Fibroblast of lung (primary cell): ENCODE measurements around the gene DPP4.

Experiments used
- CTCF ChIP-seq, 2 donors: IDR thresholded peaks in 1 of 2; conservative IDR thresholded peaks in 1 of 2; 1 replicate in 1 of 2; 2 replicates in 1 of 2; pipeline ENCODE4 v1.5.1; 2011 to 2012; ENCODE audit warnings: low read length in 2 of 2, control low read depth in 1 of 2, inconsistent platforms in 1 of 2, low read depth in 1 of 2, mild to moderate bottlenecking in 1 of 2
- EZH2 ChIP-seq: IDR thresholded peaks from 2 replicates; pipeline ENCODE4 v1.5.1; 2012; ENCODE audit warnings: low read length, control low read depth, mild to moderate bottlenecking; ENCODE audit errors: missing control alignments

GRCh38 chr2:161976295-161976694 lies 97.7 kb downstream of the DPP4 start:
- TF ChIP-seq CTCF (conservative IDR thresholded peaks at IDR 0.05 in 1 of 2, IDR thresholded peaks at IDR 0.05 in 1 of 2; ENCODE audit: low read depth in 1 of 2, low read length in 2 of 2) (no peak), EZH2 (no peak)
